ENCODE measurements around the gene NPY1R.

NPY1R gene

DNA sequence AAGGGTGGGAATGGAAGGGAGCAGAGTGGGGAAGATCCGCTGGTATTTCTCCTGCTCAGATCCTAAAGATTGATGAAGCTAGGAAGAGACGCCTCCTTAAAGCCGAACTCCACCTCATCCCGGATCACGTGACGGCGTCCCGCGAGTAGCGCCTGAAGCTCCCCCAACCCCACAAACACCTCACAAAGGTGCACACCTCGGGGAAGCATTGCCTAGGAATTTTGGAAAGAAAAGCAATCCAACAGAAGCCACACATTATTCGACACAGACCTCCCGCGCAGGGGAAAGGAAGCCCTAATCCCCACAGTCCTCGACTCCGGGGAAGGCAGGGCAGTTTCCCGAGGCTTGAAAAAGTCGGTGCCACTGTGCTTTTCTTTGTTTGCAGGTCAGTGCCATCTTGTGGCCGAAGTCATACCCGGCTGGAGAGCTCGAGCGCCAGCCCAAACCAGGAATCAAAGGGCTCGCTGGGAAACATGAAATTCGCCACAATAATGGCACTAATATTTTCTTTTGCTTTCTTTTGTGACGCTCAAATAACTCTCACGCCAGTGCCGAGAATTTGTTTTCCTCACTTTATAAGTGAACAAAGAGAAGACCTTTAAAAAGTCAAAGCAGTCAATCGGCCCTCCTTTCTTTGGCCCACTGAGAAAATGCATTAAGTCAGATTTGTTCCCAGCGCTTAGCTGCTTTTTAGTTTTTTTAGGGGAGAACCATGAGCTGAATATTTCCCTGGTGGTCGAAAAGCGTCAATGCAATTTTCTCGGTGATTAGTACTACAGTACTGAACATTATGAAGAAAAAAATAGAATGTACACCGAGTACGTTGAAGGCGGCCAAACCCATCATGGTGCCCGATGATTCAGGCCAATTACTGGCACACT is at the start of gene NPY1R:
TSS of gene NPY1R (minus strand) at position 71 of the 881 bp plus-strand sequence. CDS start 6,042 bp downstream, outside the sequence.
- H3K4me3 ChIP-seq (ENCODE audit: low read length), result peak within 1 kb of the TSS; percentile 79
- H3K36me3 ChIP-seq (ENCODE audit: control insufficient read depth, insufficient read depth, low read length), result no peaks in the 10 kb centered on the region
- no peaks in the 10 kb centered on the region for H3K4me1 ChIP-seq (ENCODE audit: control insufficient read depth, insufficient read depth, low read length)
- H3K27ac ChIP-seq (ENCODE audit: low read depth, low read length), result no peak within 1 kb of the TSS
- H3K27me3 ChIP-seq (ENCODE audit: control insufficient read depth, insufficient read depth, low read length), result peaks cover 2% of the 10 kb centered on the region
- H3K9ac ChIP-seq (ENCODE audit: low read length), result peak within 1 kb of the TSS; percentile 13

DNA sequence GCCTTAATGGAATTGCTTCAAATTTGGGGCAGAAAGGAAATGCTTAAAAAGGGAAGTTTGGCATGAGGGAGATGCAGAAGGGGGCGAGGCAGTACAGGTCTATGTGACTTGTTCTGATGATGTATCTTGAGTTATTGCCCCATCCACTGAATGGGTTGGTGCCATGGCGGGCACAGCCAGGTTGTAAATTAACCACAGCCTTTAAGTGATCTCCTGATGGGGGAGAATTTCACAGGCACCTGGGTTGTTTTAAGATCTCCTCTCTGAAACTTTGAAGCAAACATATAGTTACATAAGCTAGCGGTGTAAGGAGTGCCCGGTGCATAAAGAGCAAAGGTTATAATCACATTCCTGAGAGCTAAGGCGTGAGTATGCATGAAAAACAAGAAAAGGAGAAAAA is 48.3 kb upstream of the NPY1R start:
- H3K4me1 ChIP-seq (ENCODE audit: control insufficient read depth, insufficient read depth, low read length), result no peaks in the 10 kb centered on the region
- no peak overlapping the region for H3K4me3 ChIP-seq (ENCODE audit: low read length)
- H3K9ac ChIP-seq (ENCODE audit: low read length), result no peak overlapping the region
- H3K36me3 ChIP-seq (ENCODE audit: control insufficient read depth, insufficient read depth, low read length), result no peaks in the 10 kb centered on the region
- H3K27ac ChIP-seq (ENCODE audit: low read depth, low read length), result no peak overlapping the region
- H3K27me3 ChIP-seq (ENCODE audit: control insufficient read depth, insufficient read depth, low read length), result no peaks in the 10 kb centered on the region

DNA sequence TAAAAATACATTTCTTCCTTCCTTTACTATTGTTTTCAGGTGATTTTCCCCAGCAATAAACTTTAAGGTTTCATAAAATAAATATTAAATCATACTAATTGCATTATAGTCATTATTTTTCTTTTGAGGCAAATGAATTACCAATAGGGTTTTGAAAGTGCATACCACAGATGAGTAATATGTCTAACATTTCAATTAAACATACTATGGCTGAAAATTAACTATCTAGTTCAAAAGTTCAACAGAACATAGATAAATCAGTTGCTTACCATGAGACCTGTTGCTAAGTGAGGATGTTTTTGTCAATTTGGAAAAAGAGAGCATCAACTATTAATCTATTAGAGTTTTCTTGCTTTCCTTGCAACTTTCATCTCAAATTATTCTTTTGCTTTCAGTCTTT is 46.3 kb upstream of the NPY1R start:
- H3K27me3 ChIP-seq (ENCODE audit: control insufficient read depth, insufficient read depth, low read length), result no peaks in the 10 kb centered on the region

DNA sequence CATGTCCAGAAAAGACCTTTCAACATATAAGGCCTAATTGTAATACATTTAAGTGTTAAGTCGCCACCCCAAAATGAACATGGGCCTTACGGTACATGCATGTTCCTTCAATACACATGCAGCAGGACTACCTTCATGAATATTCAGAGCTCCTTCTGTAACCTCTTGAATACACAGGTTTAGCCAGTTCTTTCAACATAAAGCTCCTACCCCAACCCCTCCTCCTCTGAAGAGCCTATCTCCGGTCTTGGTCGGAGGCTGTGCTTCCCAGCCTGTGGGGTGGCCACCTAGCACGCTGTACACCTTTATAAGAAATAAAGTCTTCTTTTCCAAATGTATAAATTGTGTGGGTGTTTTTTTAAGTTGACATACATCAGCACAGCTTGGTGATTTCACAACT is 39.6 kb upstream of the NPY1R start:
- no peak overlapping the region for H3K27ac ChIP-seq (ENCODE audit: low read depth, low read length)
- no peaks in the 10 kb centered on the region for H3K36me3 ChIP-seq (ENCODE audit: control insufficient read depth, insufficient read depth, low read length)
- H3K4me3 ChIP-seq (ENCODE audit: low read length), result no peak overlapping the region
- H3K4me1 ChIP-seq (ENCODE audit: control insufficient read depth, insufficient read depth, low read length), result no peaks in the 10 kb centered on the region
- no peaks in the 10 kb centered on the region for H3K27me3 ChIP-seq (ENCODE audit: control insufficient read depth, insufficient read depth, low read length)
- no peak overlapping the region for H3K9ac ChIP-seq (ENCODE audit: low read length)

More for the DNA sequence above, 46.3 kb upstream of the NPY1R start:
- no peak overlapping the region for H3K4me3 ChIP-seq (ENCODE audit: low read length)
- H3K4me1 ChIP-seq (ENCODE audit: control insufficient read depth, insufficient read depth, low read length), result no peaks in the 10 kb centered on the region
- H3K9ac ChIP-seq (ENCODE audit: low read length), result no peak overlapping the region
- no peaks in the 10 kb centered on the region for H3K36me3 ChIP-seq (ENCODE audit: control insufficient read depth, insufficient read depth, low read length)
- H3K27ac ChIP-seq (ENCODE audit: low read depth, low read length), result no peak overlapping the region

DNA sequence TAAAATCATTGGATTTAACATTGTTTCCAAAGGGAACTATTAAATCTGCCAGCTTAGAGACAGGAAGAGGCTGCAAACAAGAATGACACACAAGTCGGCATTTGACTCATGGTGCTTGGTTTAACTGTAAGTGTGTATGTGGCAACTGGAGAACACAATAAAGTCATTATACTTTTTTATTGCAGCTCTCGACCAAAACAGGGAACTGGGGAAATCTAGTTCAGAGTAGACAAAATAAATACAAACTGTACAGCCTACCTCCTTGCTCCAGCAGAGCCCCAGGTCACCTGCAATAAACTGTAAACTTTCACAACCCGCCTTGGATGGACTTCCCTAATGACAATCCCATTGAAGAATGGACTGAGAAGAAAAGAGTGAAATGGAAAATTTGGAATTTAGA is 35.3 kb upstream of the NPY1R start:
- H3K9ac ChIP-seq (ENCODE audit: low read length), result no peak overlapping the region
- H3K4me1 ChIP-seq (ENCODE audit: control insufficient read depth, insufficient read depth, low read length), result no peaks in the 10 kb centered on the region
- H3K36me3 ChIP-seq (ENCODE audit: control insufficient read depth, insufficient read depth, low read length), result no peaks in the 10 kb centered on the region
- H3K27me3 ChIP-seq (ENCODE audit: control insufficient read depth, insufficient read depth, low read length), result no peaks in the 10 kb centered on the region
- H3K27ac ChIP-seq (ENCODE audit: low read depth, low read length), result no peak overlapping the region
- H3K4me3 ChIP-seq (ENCODE audit: low read length), result no peak overlapping the region

DNA sequence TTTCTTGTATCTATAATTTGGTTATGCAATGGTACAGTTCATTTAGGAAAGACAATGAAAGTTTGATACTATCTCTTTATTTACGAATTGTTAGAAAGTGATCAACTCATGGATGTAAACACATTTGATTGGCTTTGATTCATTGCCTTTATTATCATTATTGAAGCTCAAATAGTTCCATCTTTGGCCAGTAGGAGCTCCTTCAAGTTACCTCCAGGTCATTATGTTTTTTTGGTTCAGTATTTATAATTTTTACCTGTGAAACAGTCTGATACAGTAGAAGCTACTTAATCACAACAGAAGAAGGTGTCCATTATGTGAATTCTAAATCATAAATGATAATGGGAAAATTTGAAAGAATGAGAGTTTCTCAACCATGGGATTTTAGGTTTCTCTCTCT is 23.7 kb upstream of the NPY1R start:
- H3K27me3 ChIP-seq (ENCODE audit: control insufficient read depth, insufficient read depth, low read length), result no peaks in the 10 kb centered on the region
- H3K27ac ChIP-seq (ENCODE audit: low read depth, low read length), result no peak overlapping the region
- no peaks in the 10 kb centered on the region for H3K36me3 ChIP-seq (ENCODE audit: control insufficient read depth, insufficient read depth, low read length)
- no peak overlapping the region for H3K4me3 ChIP-seq (ENCODE audit: low read length)
- no peaks in the 10 kb centered on the region for H3K4me1 ChIP-seq (ENCODE audit: control insufficient read depth, insufficient read depth, low read length)
- no peak overlapping the region for H3K9ac ChIP-seq (ENCODE audit: low read length)

DNA sequence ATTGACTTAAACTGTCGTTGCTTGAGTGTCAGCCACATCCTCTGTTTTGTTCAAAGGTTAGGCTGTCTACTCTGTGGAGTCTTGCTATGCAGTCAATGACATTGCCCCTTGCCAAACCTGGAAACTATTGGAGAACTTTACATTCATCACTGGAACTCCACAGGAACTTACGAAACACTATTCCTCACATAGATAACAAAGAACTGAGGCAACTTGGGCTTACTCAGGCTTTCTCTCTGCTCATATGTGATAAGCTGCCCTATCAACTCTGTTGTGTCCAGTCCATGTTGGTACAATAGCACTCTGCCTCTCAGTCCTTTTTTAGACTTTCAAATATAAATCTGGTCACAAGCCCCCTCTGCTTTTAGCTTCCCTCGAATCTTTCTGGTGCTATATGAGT is 20.7 kb upstream of the NPY1R start:
- Histone ChIP-seq H3K4me3 (ENCODE audit: low read length) (no peak overlapping the region), H3K27ac (ENCODE audit: low read depth, low read length) (no peak overlapping the region), H3K27me3 (ENCODE audit: control insufficient read depth, insufficient read depth, low read length) (no peaks in the 10 kb centered on the region), H3K9ac (ENCODE audit: low read length) (no peak overlapping the region), H3K36me3 (ENCODE audit: control insufficient read depth, insufficient read depth, low read length) (no peaks in the 10 kb centered on the region), H3K4me1 (ENCODE audit: control insufficient read depth, insufficient read depth, low read length) (no peaks in the 10 kb centered on the region)

DNA sequence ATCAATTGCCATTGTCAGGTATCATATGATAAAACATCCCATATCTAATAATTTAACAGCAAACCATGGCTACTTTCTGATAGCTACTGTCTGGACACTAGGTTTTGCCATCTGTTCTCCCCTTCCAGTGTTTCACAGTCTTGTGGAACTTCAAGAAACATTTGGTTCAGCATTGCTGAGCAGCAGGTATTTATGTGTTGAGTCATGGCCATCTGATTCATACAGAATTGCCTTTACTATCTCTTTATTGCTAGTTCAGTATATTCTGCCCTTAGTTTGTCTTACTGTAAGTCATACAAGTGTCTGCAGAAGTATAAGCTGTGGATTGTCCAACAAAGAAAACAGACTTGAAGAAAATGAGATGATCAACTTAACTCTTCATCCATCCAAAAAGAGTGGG is 18.3 kb upstream of the NPY1R start:
- Histone ChIP-seq H3K27me3 (ENCODE audit: control insufficient read depth, insufficient read depth, low read length) (no peaks in the 10 kb centered on the region), H3K27ac (ENCODE audit: low read depth, low read length) (no peak overlapping the region), H3K9ac (ENCODE audit: low read length) (no peak overlapping the region), H3K36me3 (ENCODE audit: control insufficient read depth, insufficient read depth, low read length) (no peaks in the 10 kb centered on the region), H3K4me1 (ENCODE audit: control insufficient read depth, insufficient read depth, low read length) (no peaks in the 10 kb centered on the region), H3K4me3 (ENCODE audit: low read length) (no peak overlapping the region)

DNA sequence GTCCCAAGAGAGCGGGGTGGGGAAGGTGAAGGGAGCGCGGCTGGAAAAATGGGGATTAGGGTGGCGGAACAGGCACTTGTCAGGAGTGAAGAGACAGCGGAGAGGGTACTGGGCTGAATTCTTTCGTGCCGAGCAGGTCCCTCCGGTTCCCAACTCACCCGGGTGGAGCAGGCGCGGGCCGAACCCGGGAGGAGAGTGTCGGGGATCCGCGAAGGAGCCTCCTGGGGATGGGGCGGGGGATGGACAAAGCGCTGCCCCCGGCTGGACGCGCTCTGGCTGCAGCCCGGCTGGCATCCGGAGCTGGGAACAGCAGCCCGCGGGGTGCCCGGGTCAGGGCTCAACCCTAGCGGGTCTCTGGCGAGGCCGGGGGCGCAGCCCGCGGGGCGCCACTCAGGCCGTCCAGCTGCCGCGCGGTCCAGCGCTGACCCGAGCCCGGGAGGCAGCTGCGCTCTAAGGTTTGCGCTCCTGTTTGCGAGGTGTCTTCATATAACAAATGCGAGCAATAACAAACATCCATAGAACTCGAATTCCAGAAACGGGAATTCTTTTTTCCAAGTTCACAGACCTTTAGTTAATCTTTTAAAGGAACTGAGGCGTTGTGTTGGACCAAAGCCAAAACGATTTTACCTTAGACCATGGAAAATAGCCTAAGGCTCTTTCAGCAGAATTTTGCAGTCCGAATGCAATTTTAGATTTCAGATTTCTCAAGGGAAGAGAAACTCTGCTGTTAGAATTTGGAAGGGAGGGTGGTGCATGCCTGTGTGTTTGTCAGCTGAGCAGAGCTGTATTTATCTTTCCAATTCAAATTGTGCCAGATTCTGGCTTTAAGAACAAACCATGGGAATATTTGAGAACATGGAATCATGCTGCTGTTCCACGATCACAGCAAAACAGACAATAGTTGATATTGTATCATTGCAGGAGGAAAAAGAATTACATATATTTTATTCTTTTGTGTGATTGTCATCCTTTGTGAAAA is 12.0 kb upstream of the NPY1R start:
- Histone ChIP-seq H3K36me3 (ENCODE audit: control insufficient read depth, insufficient read depth, low read length) (no peaks in the 10 kb centered on the region), H3K4me1 (ENCODE audit: control insufficient read depth, insufficient read depth, low read length) (no peaks in the 10 kb centered on the region), H3K27ac (ENCODE audit: low read depth, low read length) (no peak overlapping the region), H3K9ac (ENCODE audit: low read length) (no peak overlapping the region), H3K27me3 (ENCODE audit: control insufficient read depth, insufficient read depth, low read length) (peaks cover 2% of the 10 kb centered on the region), H3K4me3 (ENCODE audit: low read length) (peak overlapping the region; percentile 54)

DNA sequence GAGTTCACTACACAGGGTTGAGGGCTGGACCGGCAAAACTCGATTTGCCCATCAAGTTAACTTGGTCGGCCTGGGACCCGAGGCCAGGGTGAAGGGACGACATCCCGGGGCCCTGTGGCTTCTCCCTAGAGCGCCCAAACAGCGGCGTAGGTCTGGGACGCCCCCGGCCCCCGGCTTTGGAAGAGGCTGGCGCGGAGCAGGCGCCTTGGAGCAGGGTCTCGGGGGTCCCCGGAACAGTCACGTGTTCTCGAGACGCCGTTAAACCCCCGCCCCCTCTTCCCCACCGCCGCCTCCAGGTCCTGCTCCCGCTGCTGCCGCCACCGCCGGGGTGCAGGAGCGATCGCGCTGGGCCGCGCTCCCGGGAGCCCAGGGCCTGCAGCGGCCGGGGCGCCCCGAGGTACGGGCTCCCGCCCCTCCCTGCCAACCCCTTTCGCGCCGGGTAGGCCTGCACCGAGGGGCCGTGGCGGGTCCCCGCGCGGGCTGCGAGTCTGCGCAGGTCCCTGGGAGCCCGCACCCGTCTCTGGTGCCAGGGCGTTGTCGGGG is 11.3 kb upstream of the NPY1R start, which contains the start of gene NPY5R:
TSS of gene NPY5R (plus strand) at position 289 of the 543 bp plus-strand sequence. CDS start 6,382 bp downstream, outside the sequence.
- no peak within 1 kb of the TSS for H3K27ac ChIP-seq (ENCODE audit: low read depth, low read length)

DNA sequence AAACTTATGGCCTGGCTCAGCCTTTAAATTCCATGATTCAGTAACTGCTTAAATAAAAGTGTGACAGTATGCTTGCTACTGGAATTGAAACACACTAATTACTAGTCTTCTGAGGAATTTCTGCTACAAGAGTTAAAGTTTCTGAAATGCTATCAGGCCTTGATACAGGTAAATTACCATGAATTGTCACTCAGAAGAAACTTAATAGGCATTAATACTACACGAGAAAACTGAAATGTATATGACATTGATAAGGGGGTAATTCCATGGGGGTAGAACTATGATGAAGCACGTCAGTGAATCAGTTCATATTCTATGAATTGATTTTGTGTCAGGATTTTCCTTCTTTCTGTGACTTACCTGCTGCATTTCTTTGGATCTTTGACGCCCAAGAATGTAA is 3.0 kb upstream of the NPY1R start:
- Histone ChIP-seq H3K9ac (ENCODE audit: low read length) (no peak overlapping the region), H3K4me1 (ENCODE audit: control insufficient read depth, insufficient read depth, low read length) (no peaks in the 10 kb centered on the region), H3K36me3 (ENCODE audit: control insufficient read depth, insufficient read depth, low read length) (no peaks in the 10 kb centered on the region), H3K27me3 (ENCODE audit: control insufficient read depth, insufficient read depth, low read length) (peaks cover 2% of the 10 kb centered on the region), H3K4me3 (ENCODE audit: low read length) (no peak overlapping the region), H3K27ac (ENCODE audit: low read depth, low read length) (no peak overlapping the region)

More for the DNA sequence above, 11.3 kb upstream of the NPY1R start, which contains the start of gene NPY5R:
- H3K4me3 ChIP-seq (ENCODE audit: low read length), result peak within 1 kb of the TSS; percentile 54
- H3K4me1 ChIP-seq (ENCODE audit: control insufficient read depth, insufficient read depth, low read length), result no peaks in the 10 kb centered on the region
- H3K36me3 ChIP-seq (ENCODE audit: control insufficient read depth, insufficient read depth, low read length), result no peaks in the 10 kb centered on the region
- no peak within 1 kb of the TSS for H3K9ac ChIP-seq (ENCODE audit: low read length)
- H3K27me3 ChIP-seq (ENCODE audit: control insufficient read depth, insufficient read depth, low read length), result peaks cover 2% of the 10 kb centered on the region

Data from rectal smooth muscle tissue (tissue), 1 donor.